ENCODE measurements around the gene HES7. TPM values are rescaled to one million over a fixed set of nuclear protein-coding genes. Genes with fewer than 3 reads are reported as not detected.

Gene HES7
- total RNA-seq, 1 experiment from 2014 or later: not detected

DNA sequence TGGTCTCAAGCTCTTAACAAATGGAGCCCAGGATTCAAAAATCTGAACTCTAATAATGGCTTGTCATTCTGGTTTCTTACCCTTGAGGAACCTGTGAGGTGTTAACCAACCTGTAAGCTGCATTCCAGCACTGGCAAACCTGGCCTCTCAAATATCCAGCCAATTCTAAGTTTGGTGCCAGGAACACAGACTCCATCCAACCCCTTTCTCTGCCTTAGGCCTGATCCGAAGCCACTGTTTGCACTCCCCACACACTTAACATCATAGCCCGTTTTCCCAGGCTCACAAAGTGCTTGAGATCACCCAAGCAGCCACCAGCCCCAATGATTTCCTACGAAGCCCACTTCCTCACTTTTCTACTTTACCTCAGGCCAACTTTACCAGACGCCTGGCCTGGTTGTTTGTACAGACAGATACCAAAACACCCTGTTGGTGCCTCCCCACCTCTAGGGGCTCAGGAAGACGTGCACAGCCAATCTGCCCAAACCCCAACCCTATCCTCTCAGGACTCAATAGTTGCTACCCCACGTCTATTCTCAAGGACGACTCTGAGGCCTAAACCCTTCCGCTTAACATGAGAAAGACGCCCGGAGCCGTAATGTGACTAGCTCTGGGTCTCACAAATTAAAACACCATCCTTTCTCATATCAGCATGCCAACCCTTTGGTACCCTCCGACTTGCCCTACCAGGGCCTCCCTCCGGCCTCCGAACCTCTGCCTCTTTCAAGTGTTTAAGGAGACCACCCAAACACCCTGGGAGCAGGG is 31.5 kb upstream of the HES7 start:
- no peak for DNase-seq (ENCODE audit: low spot score)

DNA sequence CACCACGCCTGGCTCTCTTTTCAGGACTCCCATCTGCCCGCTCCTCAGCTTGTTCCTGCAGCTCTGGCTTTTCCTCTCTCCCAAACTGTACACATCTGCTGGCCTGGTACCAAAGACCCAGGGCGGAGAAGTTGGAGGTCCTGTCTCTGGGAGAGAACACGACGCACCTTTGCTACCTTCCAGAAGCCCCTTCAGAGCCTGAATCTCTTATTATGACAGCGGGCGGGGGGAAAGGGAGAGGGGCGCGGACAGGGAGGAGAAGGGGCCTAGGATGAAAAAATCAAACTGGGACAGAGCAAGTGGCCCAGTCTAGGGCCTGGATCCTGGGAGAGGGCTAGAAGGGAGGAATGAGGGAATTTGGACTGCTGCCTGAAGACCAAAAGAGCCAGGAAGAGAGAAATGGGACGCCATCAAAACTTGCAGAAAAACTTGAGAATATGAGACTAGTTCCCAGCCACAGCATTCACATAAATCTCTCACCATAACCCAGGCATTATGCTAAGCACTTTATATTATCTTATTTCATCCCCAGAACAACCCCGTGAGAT is 30.8 kb upstream of the HES7 start:
- DNase-seq (ENCODE audit: low spot score): no peak

DNA sequence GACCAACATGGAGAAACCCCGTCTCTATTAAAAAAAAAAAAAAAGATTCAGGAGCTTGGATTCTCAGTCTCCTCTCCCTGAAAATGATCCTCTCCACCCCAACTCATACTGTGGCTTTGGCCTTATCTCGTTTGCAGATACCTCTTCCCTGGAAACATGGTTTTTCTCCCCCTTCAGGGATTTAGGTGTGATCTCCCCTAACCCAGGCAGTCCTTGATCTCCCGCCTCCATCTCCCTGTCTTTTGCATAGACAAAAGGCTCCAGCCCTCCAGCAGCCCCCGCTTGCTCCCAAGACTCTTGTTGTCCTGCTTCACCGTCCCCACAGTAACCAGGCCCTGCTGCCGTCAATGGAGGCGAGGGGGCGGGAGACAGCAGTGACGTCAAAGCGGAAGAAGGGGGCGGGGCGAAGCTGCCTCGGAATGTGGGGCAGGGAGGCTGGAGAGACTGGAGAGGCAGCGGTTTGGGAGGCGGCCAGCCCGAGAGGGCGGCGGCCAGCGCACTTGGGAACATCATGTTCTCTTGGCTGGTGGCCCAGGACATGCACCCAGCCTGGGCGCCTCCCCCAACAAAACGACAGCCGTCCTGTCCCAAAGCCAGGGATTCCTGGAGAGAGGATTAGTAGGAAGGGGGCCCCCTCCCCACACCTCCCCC is 30.2 kb upstream of the HES7 start:
- peak; percentile 96 for DNase-seq (ENCODE audit: low spot score)

DNA sequence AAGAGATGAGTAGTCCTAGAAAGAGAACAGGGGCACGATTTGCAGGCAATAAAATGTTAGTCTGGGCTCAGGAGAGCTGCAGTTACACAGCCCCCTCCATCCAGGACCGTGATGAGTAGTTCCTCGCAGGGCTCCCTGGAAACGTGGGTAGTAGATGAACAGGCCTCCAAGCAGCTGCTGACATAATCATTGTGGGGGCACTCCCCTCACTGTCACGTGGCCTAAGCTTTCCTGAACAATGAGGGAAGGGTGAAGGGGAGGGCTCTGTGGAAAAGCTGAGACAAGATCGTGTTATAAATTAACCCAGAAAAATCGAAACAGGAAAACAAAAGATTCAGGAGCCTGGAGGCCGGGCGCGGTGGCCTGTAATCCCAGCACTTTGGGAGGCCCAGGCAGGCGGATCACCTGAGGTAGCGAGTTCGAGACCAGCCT is 29.6 kb upstream of the HES7 start:
- DNase-seq (ENCODE audit: low spot score): peak; percentile 92

DNA sequence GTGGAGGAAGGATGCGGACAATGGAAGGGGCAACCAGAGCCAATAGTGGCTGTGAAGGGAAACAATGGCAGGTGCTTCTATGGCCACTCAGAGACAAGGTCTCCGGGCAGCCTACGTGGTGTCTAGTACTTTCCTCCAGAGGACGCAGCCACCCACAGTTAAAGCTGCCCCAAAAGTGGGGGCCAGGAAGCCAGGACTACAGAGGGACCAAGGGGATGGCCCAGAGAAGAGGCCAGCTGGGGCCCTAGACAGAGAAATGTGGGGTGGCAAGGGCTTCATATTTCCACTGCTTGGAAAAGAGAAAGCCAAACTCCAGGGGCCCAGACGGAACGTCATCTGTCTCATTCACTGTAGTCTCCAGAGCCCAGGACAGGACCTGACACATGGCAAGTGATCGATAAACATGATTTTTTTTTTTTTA is 29.1 kb upstream of the HES7 start:
- no peak for DNase-seq (ENCODE audit: low spot score)

DNA sequence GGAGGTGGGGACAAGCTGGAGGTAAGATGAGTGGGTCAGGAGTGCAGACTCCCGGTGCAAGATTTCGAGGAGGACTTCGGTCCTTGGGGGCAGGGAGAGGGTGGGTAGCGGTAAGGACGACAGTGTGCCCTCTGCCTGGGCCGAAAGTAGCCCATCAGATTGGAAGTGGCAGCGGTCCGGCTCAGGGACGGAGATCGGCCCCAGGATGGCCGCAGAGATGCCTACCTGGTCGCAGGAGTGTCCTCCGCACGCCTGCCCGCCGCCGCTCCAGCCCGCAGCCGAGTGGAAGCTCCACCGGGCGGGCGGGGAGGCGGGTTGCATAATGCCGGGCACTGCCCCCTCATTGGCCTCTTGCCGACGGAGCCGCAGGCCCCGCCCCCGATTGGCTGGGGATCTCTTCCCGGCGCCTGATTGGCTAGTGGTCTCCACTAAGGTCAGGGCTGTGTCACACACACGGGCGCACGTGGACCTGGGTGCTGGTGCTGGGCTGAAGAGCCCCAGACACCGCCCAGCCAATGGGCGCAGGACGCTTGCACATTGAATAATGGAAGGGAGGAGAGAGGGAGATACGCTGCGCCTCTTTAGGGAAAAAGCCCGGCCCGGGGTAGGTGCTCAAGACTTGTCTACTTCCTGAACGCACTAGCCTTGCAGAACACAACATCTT is 28.3 kb upstream of the HES7 start, which contains the start of gene PER1:
Gene PER1 (minus strand): TSS at position 293 of the 664 bp plus-strand sequence. CDS start 1,698 bp downstream, outside the sequence.
- peak; percentile 95 for DNase-seq (ENCODE audit: low spot score)

DNA sequence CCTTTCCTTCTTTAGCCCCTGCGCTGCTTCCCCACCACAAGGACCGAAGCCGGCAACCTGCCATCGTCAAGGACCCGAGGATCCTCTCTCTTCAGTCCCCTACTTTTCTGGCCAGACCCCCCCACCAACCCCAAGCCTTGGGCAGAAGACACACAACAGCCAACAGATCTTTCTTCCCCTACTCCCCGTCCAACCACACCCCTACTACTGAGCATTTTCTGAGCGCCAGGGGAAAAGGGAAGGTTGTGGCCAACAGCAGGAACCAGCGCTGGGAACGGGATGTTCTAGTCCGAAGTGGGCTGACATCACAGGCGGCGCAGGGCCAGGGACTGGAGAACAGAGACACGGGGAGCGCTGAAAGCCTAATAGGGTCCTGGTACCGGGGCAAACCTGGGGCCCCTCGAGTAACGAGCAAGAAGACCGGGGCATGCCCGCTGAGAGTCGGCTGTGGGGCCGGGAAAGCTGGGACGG is 27.8 kb upstream of the HES7 start:
- DNase-seq (ENCODE audit: low spot score): peak; percentile 67

DNA sequence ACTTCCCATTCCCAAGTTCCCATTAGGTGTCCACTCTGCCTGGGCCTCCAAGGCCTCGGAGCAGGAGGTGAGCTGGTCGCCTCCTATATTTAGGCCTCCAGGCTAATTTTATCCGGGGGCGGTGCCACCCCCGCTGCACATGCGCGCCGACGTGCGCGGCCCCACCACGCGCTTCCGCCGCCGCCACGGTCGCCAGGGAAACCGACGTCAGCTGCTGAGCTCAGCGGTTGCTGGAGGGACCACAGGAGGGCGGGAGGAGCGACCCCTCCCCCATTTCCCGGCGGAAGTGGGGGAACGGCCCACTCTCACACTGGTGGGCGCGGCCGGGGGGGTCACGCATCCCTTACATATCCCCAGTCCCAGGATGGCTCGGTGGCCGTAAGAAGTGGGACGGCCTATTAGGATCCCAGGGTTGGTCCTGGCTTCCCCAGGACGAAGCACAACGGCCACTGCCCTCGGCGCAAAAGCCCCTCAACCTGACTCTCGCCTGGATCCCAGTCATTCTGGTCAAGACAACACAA is 27.3 kb upstream of the HES7 start:
- DNase-seq (ENCODE audit: low spot score): peak; percentile 84

DNA sequence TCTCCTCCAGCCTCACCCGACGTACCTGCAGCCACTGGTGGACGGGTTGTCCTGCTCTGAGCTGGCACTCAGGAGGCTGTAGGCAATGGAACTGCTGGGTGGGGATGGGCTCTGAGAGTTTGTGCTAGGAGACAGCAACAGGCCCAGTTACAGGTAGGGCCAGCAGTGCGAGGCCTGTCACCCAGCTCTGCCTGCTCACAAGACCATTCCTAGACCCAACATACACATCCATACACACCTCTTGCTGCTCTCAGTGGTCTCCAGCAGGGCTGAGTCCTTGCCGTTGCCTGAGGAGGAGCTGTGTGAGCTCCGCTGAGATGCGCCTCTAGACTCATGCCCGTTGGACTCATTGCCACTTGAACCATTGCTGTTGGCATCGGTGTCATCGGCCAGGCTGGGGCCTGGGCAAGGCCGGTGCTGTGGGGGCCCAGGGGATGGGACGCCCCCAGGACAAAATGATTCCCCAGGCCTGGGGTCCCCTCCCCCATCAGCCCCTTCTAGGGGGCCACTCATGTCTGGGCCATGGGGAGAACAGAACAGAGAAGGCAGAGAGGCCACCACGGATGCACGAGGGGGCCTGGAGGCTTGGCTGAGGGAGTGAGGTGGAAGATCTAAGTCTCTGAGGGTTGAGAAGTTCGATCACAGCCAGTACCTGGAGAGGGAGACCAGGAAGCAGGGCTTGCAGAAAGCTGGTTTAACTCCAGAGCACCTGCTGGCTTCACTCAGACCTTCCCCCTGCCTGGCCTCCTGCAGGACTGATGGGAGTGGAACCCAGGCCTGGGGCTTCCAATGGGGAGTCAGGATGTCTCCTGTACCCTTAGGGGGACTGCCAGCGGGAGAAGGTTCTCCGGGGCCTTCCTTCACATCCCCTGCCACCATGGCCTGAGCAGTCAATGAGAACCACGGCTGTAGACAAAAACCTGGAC is 26.6 kb upstream of the HES7 start:
- DNase-seq (ENCODE audit: low spot score): no peak

DNA sequence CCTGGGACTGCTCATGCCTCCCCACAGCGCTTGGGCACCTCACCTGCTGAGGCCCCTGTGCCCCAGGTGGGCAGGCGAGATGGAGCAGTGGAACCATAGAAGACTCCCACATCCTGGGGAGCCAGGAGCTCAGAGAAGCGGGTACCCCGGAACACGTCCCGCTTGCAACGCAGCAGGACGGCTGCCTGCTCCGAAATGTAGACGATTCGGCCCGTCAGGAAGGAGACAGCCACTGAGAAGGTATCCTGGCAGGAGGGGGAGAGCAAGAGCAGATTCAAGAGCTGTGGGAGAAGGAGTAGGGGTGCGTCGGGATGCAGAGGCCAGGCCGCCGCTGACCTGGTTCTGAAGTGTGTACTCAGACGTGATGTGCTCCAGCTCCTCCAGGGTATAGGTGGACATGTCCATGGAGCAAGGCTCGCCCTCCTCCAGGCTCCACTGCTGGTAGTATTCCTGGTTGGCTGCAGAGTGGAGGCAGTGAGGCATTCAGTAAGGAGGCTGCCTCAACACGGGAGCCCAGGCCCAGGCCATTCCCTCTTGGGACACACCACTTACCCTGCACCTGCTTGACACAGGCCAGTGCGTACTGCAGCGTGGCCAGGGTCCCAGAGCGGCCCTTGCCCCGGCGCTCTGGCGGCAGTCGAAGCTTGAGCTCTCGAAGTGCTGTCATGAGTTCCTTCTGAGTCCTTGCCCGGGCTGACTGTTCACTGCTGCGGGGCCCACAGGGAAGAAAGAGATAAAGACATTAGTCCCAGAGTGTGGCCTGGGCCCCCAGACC is 25.7 kb upstream of the HES7 start:
- DNase-seq (ENCODE audit: low spot score): no peak

DNA sequence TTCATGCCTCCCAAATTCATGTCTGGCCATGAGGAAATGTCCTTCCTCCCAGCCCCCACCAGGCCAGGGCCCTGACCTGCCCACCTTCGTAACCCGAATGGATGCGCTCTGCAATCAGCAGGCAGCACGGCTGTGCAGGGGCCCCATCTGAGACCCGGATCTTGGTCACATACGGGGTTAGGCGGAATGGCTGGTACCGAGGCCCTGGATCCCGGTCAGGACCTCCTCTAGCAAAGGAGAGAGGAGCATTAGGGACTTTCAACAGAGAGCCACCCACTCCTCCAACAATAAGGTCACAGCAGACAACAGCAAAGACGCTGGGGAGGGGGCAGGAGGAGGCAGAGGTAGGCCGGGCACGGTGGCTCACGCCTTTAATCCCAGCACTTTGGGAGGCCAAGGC is 24.7 kb upstream of the HES7 start:
- DNase-seq (ENCODE audit: low spot score): no peak

DNA sequence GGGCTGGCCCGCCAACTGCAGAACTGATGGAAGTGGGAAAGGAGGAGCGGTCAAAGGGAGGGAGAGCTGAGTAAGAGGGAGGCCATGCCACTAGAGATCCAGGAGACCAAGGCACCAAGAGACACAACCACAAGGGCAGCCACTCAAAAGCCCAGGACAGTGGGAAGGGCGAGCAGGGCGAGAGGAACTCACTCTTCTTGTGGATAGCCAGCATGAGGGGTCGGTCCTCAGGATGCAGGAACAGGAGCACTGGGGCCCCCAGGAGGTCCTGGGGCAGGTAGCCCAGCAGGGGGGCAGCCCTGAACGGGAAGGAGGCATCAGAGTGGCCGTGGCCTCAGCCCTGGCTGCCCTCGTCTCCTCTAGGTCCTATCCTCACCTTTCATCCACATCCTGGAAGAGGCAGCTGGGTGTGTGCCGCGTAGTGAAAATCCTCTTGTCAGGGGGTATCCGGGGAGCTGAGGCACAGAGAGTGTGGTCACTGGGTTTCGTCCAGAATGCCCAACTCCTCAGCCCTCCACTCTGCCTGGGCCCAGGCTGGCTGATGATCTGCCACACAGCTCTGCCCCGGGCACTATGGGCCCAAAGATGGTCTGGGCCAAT is 24.0 kb upstream of the HES7 start:
- no peak for DNase-seq (ENCODE audit: low spot score)

DNA sequence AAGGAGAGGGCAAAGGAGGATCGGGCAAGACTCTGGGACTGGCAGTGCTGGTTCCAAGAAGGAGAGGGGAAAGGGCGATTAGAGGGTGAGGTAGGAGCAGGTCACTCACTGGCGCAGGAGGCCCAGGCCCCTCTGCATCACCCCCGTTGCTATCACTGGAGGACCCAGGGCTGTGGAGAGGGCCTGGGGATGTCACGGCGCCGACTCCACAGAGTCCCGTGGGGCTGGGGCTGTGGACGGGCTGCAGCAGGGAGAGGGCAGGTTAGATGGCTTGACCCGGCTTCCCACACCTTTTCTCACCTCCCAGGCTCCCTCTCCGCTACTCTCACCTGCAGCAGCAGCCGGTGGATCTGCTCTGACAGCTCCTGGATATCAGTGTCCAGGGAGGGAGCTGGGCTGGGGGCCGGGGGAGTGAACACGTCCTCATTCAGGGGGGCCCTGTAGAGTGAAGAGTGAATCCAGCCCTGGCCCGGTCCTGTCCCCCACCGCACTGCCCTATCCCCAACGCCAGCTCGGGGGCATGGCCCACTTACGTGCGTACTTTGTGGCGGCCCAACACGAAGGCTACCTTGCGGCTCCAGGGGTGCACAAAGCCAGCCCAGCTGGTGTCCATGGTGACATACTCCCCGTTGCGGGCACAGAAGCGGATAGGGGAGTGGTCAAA is 23.4 kb upstream of the HES7 start:
- no peak for DNase-seq (ENCODE audit: low spot score)

DNA sequence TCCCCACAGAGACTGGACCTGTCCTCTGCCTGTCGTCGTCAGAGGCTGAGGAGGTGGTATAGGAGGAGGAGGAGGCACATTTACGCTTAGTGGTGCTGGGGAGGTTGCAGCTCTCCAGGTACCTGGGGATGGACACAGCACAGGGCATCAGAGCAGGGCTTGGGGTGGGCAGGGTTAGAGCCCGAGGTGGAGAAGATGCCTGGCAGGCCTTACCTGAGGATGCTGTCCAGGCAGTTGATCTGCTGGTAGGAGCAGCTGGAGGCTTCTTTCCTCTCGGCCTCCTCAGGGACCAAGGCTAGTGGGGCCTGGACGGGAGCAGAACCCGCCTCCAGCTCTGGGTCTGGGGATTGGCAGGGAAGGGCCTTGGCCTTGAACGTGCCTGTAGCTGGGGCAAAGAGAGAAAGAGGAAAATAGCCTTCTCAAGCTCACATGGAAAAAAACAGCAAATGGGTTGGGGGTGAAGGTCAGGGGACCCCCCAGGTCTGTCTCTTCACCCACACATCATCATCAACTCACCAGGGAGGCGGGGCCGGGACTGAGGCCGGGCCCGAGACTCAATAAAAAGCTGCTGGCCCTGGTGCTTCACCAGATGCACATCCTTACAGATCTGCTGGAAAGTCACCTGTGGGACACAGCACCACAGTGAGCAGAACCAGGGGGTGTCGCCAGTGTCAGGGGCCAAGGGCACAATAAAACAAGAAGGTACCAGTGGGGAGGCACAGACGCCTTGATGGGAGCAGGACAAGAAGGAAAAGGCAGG is 22.7 kb upstream of the HES7 start:
- no peak for DNase-seq (ENCODE audit: low spot score)

DNA sequence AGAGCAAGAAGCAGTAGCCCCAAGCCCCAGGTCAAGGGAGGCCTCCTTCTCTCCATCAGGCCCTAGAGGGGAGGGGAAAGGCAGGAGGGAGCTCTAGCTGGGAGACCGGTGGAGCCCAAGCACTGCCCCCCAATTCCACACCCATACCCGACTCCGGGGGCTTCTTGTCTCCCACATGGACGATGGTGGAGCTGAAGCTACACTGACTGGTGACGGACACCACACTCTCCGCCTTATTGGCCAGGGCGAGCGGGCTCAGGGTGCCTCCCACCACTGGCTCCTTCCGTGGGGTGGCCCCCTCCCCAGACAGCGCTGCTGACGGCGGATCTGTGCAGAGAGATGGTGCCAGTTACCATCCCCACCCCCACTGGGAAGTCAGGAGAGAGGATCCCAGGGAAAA is 21.9 kb upstream of the HES7 start:
- DNase-seq (ENCODE audit: low spot score): no peak

DNA sequence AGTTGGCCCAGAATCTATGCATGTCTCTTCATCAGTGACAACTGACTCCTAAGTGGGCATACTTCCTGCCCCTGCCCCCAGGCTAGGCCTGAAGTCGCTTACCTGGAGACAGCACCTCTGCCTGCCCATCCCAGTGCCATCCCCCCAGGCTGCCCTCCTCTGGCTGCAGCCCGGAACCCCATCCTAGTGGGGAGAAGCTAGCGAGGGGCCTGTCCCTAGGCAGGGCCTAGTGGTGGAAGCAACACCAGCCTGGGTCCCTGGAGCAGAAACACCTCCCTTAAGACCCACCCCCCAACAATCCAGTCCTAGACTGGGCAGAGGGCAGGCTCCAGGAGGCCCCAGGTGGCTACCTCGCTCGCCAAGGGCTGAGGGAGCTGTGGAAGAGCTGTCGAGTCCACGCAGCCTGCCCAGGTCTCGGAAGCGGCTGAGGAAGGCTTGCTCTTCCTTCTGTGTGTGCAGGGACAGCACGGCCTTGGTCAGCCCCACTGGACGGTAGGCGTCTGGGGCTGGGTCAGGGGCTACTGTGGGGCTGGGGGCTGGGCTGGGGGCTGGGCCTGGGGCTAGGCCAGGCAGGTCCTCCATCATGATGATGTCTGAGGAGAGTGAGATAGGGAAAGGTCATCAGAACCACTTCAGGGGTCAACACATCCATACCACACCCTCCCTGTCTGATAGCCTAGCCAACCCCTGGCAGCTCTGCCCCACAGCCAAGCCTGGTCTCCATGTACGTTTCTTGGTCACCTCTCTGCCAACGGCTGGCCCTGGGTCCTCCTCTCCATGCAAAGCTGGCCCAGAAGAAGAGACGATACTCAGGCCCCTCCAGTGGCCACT is 20.7 kb upstream of the HES7 start:
- no peak for DNase-seq (ENCODE audit: low spot score)

DNA sequence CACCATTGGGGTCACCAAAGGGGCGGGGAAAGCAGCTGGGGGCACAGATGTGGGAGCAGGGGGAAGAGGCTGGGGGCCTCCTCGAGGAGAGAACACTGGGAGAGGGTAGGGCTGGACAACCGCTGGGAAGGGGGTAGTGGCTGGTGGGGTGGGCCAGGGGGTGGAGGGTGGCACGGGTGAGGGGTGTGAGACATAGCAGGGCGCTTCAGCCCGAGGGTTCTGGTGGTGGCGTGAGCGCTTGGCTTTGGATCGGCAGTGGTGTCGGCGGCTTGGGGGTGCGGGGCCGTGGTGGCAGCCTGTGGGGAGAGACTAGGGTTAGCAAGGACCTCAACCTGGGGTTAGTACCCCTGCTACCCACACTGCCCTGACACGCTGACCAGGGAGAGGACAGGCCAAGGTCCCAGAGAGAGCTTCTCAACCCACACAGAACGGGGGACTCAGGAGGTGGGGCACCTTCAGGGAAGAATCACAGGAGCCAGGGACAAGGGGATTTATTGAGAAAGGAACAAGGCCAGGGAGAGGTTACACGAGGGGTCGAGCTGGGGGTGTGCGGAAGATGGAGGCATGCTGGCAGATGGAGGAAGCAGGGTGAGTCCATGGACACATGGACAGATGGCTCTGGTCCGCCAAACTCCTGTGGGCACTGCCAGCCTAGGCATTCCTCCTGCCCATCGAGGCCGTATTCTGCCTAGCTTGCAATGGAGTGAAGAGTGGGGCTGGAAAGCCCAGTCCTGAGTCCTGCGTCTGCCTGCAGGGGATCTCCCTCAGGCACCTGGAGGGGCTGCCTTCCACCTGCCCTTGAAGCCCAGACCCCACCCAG is 19.9 kb upstream of the HES7 start:
- no peak for DNase-seq (ENCODE audit: low spot score)

Data from A172 (cell line).